ENCODE data around the gene AATK. TPM values are rescaled to one million over a fixed set of nuclear protein-coding genes. Genes with fewer than 3 reads are reported as not detected.
A peak's percentile ranks its signal among the peaks of the same experiment; 100 is the strongest.

The AATK gene
- polyA plus RNA-seq, 1 of the 3 experiments (the other 2 are of a cell fraction) = 0.51 TPM

DNA sequence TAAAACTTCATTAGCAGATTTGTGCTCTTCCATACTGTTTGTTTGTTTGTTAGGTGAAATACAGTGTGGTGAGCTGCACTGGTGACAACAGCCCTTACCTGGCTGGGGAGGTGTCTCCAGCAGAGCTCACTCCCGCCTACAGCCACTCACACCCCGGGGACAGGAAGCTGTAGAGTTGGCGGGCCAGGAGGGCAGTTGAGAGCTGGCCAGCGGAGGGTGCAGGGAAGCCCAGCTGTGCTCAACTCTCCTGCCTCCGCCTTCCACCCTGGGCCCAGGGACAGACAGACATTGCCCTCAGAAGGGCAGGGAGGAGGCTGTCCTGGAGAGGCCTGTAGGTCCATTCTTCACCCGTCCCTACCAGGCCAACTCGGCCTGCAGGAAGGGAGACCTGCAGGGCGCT, 49.3 kb downstream of the AATK start:
- no peak overlapping the region for H3K4me3 ChIP-seq (ENCODE audit: low read depth in 2 of 2, low read length in 1 of 2)
- H2AFZ ChIP-seq (ENCODE audit: low read depth) = no peak overlapping the region
- H3K27me3 ChIP-seq (ENCODE audit: insufficient read depth) = no peaks in the 10 kb centered on the region
- no peaks in the 10 kb centered on the region for H4K20me1 ChIP-seq (ENCODE audit: insufficient read depth)
- CTCF ChIA-PET = interaction anchor here (0.6 to 13.0 kb wide), 17 partner anchors 13 to 484 kb away, joined by 3 to 177 read pairs (median 5); partner anchors contain the start of genes NDUFAF8, PVALEF and TEPSIN
- H3K9me2 ChIP-seq = no peaks in the 10 kb centered on the region
- H3K36me3 ChIP-seq (replicated peaks in 1 of 2; ENCODE audit: control insufficient read depth in 1 of 2, insufficient read depth in 2 of 2, low read length in 1 of 2) = no peaks in the 10 kb centered on the region
- H3K4me1 ChIP-seq (ENCODE audit: control insufficient read depth in 1 of 2, insufficient read depth in 2 of 2, low read depth in 1 of 2, low read length in 1 of 2) = peaks cover 0 to 45% of the 10 kb centered on the region in 2 experiments; a peak in 1 of 4 replicates
- no peak overlapping the region for H3K4me2 ChIP-seq
- POLR2A ChIA-PET = interaction anchor here (1.9 kb wide), 1 partner anchor 12 kb away, joined by 5 read pairs; no protein-coding TSS in a partner anchor
- H3K9me3 ChIP-seq = no peaks in the 10 kb centered on the region
- H3K27ac ChIP-seq (ENCODE audit: low read depth in 2 of 2, low read length in 1 of 2) = peak overlapping the region in 1 of 2 experiments; percentile 69; a peak in 1 of 4 replicates
- TF ChIP-seq RAD21 (IDR thresholded peaks at IDR 0.05; ENCODE audit: low read length) (no peak), CHD2 (IDR thresholded peaks at IDR 0.05; ENCODE audit: low read length, partially characterized antibody) (no peak), MXI1 (IDR thresholded peaks at IDR 0.05; ENCODE audit: low read depth, low read length) (no peak), IRF3 (IDR thresholded peaks at IDR 0.05; ENCODE audit: low read depth, low read length) (no peak), FOSL2 (IDR thresholded peaks at IDR 0.05; ENCODE audit: borderline replicate concordance, low read depth) (no peak), JUND (IDR thresholded peaks at IDR 0.05) (no peak), RXRA (IDR thresholded peaks at IDR 0.05; ENCODE audit: borderline replicate concordance, low read depth) (no peak), NRF1 (IDR thresholded peaks at IDR 0.05; ENCODE audit: low read depth, low read length) (no peak), REST (IDR thresholded peaks at IDR 0.05; ENCODE audit: low read depth, low read length) (no peak), FOXM1 (IDR thresholded peaks at IDR 0.05; ENCODE audit: low read depth) (no peak), EP300 (IDR thresholded peaks at IDR 0.05; ENCODE audit: borderline replicate concordance in 1 of 2, low read depth in 1 of 2, low read length in 1 of 2) (no peak), EZH2phosphoT487 (IDR thresholded peaks at IDR 0.05; ENCODE audit: borderline replicate concordance, low read depth) (no peak), RCOR1 (IDR thresholded peaks at IDR 0.05; ENCODE audit: low read length) (no peak), TCF12 (IDR thresholded peaks at IDR 0.05) (no peak), TAF1 (IDR thresholded peaks at IDR 0.05; ENCODE audit: borderline replicate concordance, low read depth, low read length) (no peak)
- TF ChIP-seq, protein P1, sequence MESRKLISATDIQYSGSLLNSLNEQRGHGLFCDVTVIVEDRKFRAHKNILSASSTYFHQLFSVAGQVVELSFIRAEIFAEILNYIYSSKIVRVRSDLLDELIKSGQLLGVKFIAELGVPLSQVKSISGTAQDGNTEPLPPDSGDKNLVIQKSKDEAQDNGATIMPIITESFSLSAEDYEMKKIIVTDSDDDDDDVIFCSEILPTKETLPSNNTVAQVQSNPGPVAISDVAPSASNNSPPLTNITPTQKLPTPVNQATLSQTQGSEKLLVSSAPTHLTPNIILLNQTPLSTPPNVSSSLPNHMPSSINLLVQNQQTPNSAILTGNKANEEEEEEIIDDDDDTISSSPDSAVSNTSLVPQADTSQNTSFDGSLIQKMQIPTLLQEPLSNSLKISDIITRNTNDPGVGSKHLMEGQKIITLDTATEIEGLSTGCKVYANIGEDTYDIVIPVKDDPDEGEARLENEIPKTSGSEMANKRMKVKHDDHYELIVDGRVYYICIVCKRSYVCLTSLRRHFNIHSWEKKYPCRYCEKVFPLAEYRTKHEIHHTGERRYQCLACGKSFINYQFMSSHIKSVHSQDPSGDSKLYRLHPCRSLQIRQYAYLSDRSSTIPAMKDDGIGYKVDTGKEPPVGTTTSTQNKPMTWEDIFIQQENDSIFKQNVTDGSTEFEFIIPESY (IDR thresholded peaks at IDR 0.05; ENCODE audit: borderline replicate concordance, low read depth) = no peak
- TF ChIP-seq, protein P2, sequence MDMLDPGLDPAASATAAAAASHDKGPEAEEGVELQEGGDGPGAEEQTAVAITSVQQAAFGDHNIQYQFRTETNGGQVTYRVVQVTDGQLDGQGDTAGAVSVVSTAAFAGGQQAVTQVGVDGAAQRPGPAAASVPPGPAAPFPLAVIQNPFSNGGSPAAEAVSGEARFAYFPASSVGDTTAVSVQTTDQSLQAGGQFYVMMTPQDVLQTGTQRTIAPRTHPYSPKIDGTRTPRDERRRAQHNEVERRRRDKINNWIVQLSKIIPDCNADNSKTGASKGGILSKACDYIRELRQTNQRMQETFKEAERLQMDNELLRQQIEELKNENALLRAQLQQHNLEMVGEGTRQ (IDR thresholded peaks at IDR 0.05; ENCODE audit: borderline replicate concordance, low read depth, low read length) = no peak
- no peaks in the 10 kb centered on the region for H3F3A ChIP-seq (replicated peaks; ENCODE audit: insufficient read depth)
- H3K9ac ChIP-seq = no peak overlapping the region
- no peak for DNase-seq
- no peaks in the 10 kb centered on the region for H3K79me2 ChIP-seq (ENCODE audit: insufficient read depth)
- WGBS (ENCODE audit: low lambda C conversion rate) = 84% methylated on average over 8 of the region's 8 CpGs
